Measurements from ENCODE around the gene USP11. TPM values are rescaled to one million over a fixed set of nuclear protein-coding genes. Genes with fewer than 3 reads are reported as not detected.

Gene USP11
- total and polyA plus RNA-seq, 7 donors, result 4.9 to 37.7 (median 21.8) TPM

DNA sequence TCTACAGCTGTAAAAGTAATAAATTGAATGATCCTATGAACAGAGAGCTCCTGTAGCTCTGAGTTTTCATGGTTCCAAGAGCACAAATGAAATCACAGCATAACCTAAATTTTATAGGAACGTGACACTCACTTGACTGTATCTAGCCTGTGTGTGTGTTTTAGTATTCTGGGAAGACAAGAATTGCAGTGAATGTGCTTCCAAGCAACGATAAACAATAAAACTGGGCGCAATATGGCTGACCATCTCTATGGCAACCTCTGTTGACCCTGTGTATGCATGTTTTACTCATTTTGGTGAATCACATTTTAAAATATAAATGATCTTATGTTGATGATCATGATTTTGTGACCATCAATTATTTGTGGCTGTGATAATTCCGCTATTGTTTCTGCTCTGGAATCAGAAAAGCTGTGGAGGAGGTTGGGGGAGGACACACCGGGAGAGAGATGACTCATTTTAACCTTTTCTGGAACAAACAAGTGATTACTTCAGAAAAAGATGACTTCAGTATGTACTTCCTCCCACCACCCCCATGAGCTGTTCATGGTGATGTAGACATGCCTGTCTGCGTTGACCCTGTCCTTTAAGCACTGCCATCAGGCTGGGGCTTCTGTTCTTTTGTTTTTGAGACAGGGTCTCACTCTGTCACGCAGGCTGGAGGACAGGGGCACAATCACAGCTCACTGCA is 31.8 kb downstream of the USP11 start:
- Histone ChIP-seq H3K27ac (no peak overlapping the region), H3K4me1 (no peaks in the 10 kb centered on the region), H3K9me3 (no peaks in the 10 kb centered on the region), H3K27me3 (no peaks in the 10 kb centered on the region), H3K4me3 (no peak overlapping the region), H3K36me3 (no peaks in the 10 kb centered on the region)
- intact Hi-C loops (cut with DNase I), result no loop called here
- WGBS, 2 donors, result 73 to 80% methylated on average over 7 of the region's 7 CpGs
- no peak for DNase-seq
- no peak for TF ChIP-seq POLR2A (IDR thresholded peaks at IDR 0.05)
- no peak for TF ChIP-seq EP300 (IDR thresholded peaks at IDR 0.05)
- TF ChIP-seq, protein P1, sequence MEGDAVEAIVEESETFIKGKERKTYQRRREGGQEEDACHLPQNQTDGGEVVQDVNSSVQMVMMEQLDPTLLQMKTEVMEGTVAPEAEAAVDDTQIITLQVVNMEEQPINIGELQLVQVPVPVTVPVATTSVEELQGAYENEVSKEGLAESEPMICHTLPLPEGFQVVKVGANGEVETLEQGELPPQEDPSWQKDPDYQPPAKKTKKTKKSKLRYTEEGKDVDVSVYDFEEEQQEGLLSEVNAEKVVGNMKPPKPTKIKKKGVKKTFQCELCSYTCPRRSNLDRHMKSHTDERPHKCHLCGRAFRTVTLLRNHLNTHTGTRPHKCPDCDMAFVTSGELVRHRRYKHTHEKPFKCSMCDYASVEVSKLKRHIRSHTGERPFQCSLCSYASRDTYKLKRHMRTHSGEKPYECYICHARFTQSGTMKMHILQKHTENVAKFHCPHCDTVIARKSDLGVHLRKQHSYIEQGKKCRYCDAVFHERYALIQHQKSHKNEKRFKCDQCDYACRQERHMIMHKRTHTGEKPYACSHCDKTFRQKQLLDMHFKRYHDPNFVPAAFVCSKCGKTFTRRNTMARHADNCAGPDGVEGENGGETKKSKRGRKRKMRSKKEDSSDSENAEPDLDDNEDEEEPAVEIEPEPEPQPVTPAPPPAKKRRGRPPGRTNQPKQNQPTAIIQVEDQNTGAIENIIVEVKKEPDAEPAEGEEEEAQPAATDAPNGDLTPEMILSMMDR (IDR thresholded peaks at IDR 0.05), result no peak
- TF ChIP-seq POLR2AphosphoS5 (IDR thresholded peaks at IDR 0.05), result no peak

DNA sequence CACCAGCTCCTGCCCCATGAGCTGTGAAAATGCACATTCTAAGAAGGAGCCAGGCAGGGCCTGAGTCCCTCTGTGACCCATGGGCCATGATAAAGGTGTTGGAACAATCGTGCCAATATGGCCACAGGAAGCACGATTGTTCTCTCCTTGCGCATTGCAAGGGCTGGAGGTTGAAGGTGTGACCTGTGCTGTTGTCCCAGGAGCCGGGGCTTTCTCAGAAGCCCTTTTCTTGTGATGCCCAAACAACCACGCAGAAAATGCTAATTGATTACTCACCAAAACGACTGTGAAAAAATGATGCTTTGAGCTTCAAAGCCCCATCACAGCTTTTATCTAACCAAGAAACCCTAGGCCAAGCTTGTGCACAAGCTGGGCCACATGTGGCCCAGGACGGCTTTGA is 33.8 kb downstream of the USP11 start:
- no peak overlapping the region for H3K27ac ChIP-seq
- H3K9me3 ChIP-seq, result no peaks in the 10 kb centered on the region
- DNase-seq, result no peak
- no peaks in the 10 kb centered on the region for H3K27me3 ChIP-seq
- intact Hi-C loops (cut with DNase I), result no loop called here
- H3K4me1 ChIP-seq, result no peaks in the 10 kb centered on the region
- WGBS, 2 donors, result 80 to 86% methylated on average over 7 of the region's 7 CpGs
- TF ChIP-seq POLR2AphosphoS5 (IDR thresholded peaks at IDR 0.05), result no peak
- TF ChIP-seq POLR2A (IDR thresholded peaks at IDR 0.05), result no peak
- TF ChIP-seq, protein P1 (IDR thresholded peaks at IDR 0.05), result no peak
- no peak for TF ChIP-seq EP300 (IDR thresholded peaks at IDR 0.05)
- H3K4me3 ChIP-seq, result no peak overlapping the region
- no peaks in the 10 kb centered on the region for H3K36me3 ChIP-seq

DNA sequence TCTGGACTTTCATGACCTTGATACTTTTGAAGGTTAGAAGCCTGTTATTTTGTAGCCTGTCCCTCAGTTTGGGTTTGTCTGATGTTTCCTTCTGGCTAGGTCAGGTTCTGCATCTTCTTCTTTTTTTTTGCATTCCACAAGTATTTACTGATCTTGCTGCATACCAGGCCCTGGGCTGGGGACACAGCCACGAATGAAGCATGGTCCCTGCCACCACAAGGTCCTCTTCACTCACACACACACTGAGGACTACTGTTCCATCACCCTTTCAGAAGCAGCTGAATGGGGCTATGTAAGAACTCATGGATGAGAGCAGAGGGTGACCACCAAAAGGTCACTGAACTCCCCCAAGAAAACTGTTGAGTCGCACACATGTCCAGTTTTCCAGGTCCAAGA is 39.2 kb downstream of the USP11 start:
- H3K36me3 ChIP-seq, result no peaks in the 10 kb centered on the region
- H3K4me1 ChIP-seq, result no peaks in the 10 kb centered on the region
- H3K9me3 ChIP-seq, result no peaks in the 10 kb centered on the region
- intact Hi-C loops (cut with DNase I), result no loop called here
- 78% methylated on average over 2 of the region's 2 CpGs for WGBS, 2 donors
- TF ChIP-seq POLR2AphosphoS5 (IDR thresholded peaks at IDR 0.05), result no peak
- no peak for TF ChIP-seq POLR2A (IDR thresholded peaks at IDR 0.05)
- TF ChIP-seq, protein P1 (IDR thresholded peaks at IDR 0.05), result no peak
- TF ChIP-seq EP300 (IDR thresholded peaks at IDR 0.05), result no peak
- DNase-seq, result no peak
- H3K4me3 ChIP-seq, result no peak overlapping the region
- no peaks in the 10 kb centered on the region for H3K27me3 ChIP-seq
- H3K27ac ChIP-seq, result no peak overlapping the region

DNA sequence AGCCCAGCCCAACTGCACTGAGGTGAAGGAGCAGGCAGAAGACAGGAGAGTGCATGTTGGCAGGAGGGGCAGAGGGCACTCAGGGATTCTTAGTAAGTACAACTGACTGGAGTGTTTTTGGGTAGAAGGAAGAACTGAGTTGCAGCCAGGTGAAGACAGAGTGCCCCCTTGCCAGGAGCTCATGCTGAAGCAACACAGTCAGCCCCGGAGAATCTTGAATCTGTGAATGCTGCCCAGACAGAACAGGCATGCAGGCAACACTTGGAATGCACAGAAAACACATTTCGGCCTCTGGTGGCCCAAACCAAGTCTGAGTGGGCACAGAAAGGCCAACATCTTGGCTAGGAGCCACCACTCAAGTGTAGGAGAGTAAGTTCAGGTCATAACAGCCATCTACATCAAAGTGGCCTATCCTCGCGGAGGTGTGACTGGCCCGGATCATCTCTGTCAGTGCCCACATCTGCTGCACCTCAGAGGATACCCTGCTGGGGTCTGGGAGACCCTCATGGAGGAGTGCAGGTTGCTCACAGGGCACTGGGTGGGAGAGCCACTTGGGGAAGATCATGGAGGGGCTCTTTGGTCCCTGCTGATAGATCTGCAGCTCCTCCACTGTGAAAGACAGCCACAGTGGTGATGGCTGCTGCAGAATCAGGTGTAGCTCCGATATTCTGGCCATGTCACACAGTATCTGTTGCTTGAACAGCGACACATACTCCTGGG is 40.4 kb downstream of the USP11 start:
- no peak for DNase-seq
- 72 to 93% methylated on average over 7 of the region's 7 CpGs for WGBS, 2 donors
- H3K4me3 ChIP-seq, result no peak overlapping the region
- H3K4me1 ChIP-seq, result no peaks in the 10 kb centered on the region
- no peaks in the 10 kb centered on the region for H3K9me3 ChIP-seq
- H3K27me3 ChIP-seq, result no peaks in the 10 kb centered on the region
- no peaks in the 10 kb centered on the region for H3K36me3 ChIP-seq
- H3K27ac ChIP-seq, result no peak overlapping the region
- intact Hi-C loops (cut with DNase I), result no loop called here
- TF ChIP-seq POLR2A (IDR thresholded peaks at IDR 0.05) (no peak), EP300 (IDR thresholded peaks at IDR 0.05) (no peak), POLR2AphosphoS5 (IDR thresholded peaks at IDR 0.05) (no peak)
- TF ChIP-seq, protein P1 (IDR thresholded peaks at IDR 0.05), result no peak

Measured in sigmoid colon (tissue), 7 donors.